ENCODE measurements around the gene RUNX2. TPM values are rescaled to one million over a fixed set of nuclear protein-coding genes. Genes with fewer than 3 reads are reported as not detected.

RUNX2 gene
- total and polyA plus RNA-seq, 2 of the 8 experiments (the other 6 are each of a cell fraction or from before 2014, with no cell fraction given): 0.26 to 1.2 TPM

DNA sequence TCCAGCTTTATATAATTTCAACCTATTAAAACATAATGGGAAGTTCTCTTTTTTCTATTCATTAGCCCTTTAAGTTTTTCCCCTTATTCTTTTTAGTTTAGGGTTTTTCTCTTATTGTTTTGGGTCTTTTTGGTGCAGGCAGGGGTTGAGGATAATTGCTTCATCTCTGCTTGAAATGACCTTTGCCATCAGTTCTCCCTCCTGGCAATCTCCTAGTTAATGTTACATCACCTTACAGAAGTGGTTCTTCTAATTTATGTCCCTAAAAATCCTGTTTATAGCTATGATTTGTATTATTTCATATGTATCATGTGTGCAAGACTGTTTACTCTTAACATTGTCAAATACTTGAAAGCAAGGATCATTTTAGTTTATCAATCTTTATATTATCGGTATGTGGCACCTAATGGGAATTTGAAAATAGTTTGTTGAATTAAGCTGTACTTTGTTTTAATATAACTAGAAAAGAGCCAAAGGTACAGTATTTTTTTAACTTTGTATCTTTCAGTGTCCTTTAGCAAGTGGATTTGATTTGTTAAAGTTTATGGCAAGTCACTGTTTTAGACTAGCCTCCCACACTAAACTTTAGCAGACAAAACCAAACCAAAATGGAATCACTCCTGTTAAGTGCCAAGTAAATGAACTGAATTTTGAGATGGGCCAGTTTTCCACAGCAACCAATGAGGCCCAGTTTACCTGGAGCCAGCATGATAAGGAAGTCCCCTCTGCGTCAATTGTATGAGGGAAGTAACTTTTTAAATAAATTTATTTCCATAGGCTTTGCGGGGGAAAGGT, 26.6 kb upstream of the RUNX2 start:
- Histone ChIP-seq H3K27ac (ENCODE audit: low read depth, low read length) (no peak overlapping the region), H2AFZ (ENCODE audit: low read length) (no peak overlapping the region), H3K9me3 (ENCODE audit: insufficient read depth in 2 of 2, low read depth in 1 of 2, low read length in 1 of 2) (peaks cover 8 to 10% of the 10 kb centered on the region in 2 experiments), H3K9ac (replicated peaks in 1 of 4; ENCODE audit: extremely low read depth in 1 of 4, low read depth in 3 of 4, low read length in 3 of 4) (no peak overlapping the region), H3K4me3 (ENCODE audit: extremely low read depth in 1 of 4, insufficient read depth in 2 of 4, low read depth in 3 of 4, low read length in 4 of 4) (no peak overlapping the region), H3K79me2 (ENCODE audit: control insufficient read depth in 1 of 2, insufficient read depth in 2 of 2, low read length in 2 of 2) (0 out of 4 replicates have a peak, but pooled peaks cover 0 to 2% of the 10 kb centered on the region in 2 experiments), H4K91ac (replicated peaks; ENCODE audit: insufficient read length, low read length) (no peak overlapping the region), H2BK5ac (ENCODE audit: low read depth, low read length) (no peak overlapping the region), H3K4me1 (replicated peaks in 1 of 4; ENCODE audit: control insufficient read depth in 3 of 4, insufficient read depth in 4 of 4, low read length in 3 of 4) (no peaks in the 10 kb centered on the region), H3K27me3 (replicated peaks in 1 of 4; ENCODE audit: control insufficient read depth in 3 of 4, extremely low read depth in 1 of 4, insufficient read depth in 3 of 4, low read length in 3 of 4) (no peaks in the 10 kb centered on the region), H2BK12ac (ENCODE audit: low read depth, low read length) (no peak overlapping the region), H3K14ac (ENCODE audit: insufficient read length) (no peak overlapping the region), H4K8ac (ENCODE audit: extremely low read depth, insufficient read depth, low read length) (no peak overlapping the region), H3K23me2 (ENCODE audit: low read depth, low read length) (no peaks in the 10 kb centered on the region), H3K4ac (replicated peaks; ENCODE audit: insufficient read length, low read depth, low read length) (no peak overlapping the region), H3K4me2 (ENCODE audit: insufficient read depth in 1 of 2, low read depth in 2 of 2, low read length in 2 of 2) (no peak overlapping the region), H2BK15ac (ENCODE audit: low read length) (no peak overlapping the region), H2BK20ac (ENCODE audit: low read length) (no peak overlapping the region), H2BK120ac (replicated peaks; ENCODE audit: low read depth, low read length) (no peak overlapping the region), H3K23ac (ENCODE audit: insufficient read length) (no peak overlapping the region), H4K20me1 (replicated peaks in 1 of 2; ENCODE audit: control insufficient read depth in 1 of 2, insufficient read depth in 2 of 2, low read length in 2 of 2) (no peaks in the 10 kb centered on the region), H3K56ac (replicated peaks; ENCODE audit: insufficient read length, low read depth, low read length) (no peak overlapping the region), H3K36me3 (ENCODE audit: control insufficient read depth in 2 of 4, insufficient read depth in 4 of 4, low read length in 3 of 4) (peaks cover 0 to 8% (median 0%) of the 10 kb centered on the region in 4 experiments; a peak in 2 of 8 replicates), H4K5ac (ENCODE audit: insufficient read length, low read depth, low read length) (no peak overlapping the region), H3K18ac (ENCODE audit: extremely low read depth, low read length) (no peak overlapping the region), H3K79me1 (ENCODE audit: low read depth, low read length) (no peaks in the 10 kb centered on the region), H2AK5ac (ENCODE audit: low read depth, low read length) (no peak overlapping the region)
- ChIA-PET POLR2A (ENCODE audit: partially characterized antibody) (interaction anchor here (0.9 to 1.2 kb wide), 2 partner anchors 10 to 18 kb away, joined by 3 to 4 read pairs; no protein-coding TSS in a partner anchor), CTCF (ENCODE audit: partially characterized antibody) (no interaction called here)
- FAIRE-seq (no peak), DNase-seq (ENCODE audit: low read depth in 1 of 2, low spot score in 2 of 2) (no peak)
- WGBS, 2 experiments (ENCODE audit: extremely low coverage in 1 of 2, insufficient coverage in 1 of 2, insufficient read length in 1 of 2, insufficient replicate concordance in 2 of 2, low coverage in 1 of 2, low lambda C conversion rate in 2 of 2, missing lambda C conversion rate in 1 of 2): 60% methylated on average over 3 of the region's 3 CpGs; no CpG with 5 or more reads in 1 of the 2 experiments
- TF ChIP-seq EZH2 (IDR thresholded peaks at IDR 0.05; ENCODE audit: low read depth, low read length, severe bottlenecking): no peak
- TF ChIP-seq RFX5 (IDR thresholded peaks at IDR 0.05; ENCODE audit: borderline replicate concordance, low read depth, low read length): no peak
- TF ChIP-seq FOSL1 (IDR thresholded peaks at IDR 0.05; ENCODE audit: insufficient read depth, low read depth, low read length): no peak
- no peak for TF ChIP-seq SRF (IDR thresholded peaks at IDR 0.05; ENCODE audit: low read depth, low read length)
- no peak for TF ChIP-seq BRCA1 (IDR thresholded peaks at IDR 0.05; ENCODE audit: low read depth, low read length)
- no peak for TF ChIP-seq TCF12 (IDR thresholded peaks at IDR 0.05; ENCODE audit: low read depth, low read length)

All from H1 (cell line).